Gastroesophageal sphincter (tissue), 4 donors: ENCODE data around the gene ORM2. TPM values are rescaled to one million over a fixed set of nuclear protein-coding genes. Genes with fewer than 3 reads are reported as not detected.

Experiments used
- ATAC-seq: fragments of 150-250 bp; one replicate; pipeline ENCODE4 v1.9.1; 2016; ENCODE audit warnings: mild to moderate bottlenecking, moderate library complexity
- H3K27ac ChIP-seq, 4 donors: fragments of 200-600 bp; sonication (generic) in 3 of 4; 1 replicate in 3 of 4; 2 replicates in 1 of 4; pipeline ENCODE4 v1.5.1; 2016 to 2019
- H3K27me3 ChIP-seq: fragments of 200-600 bp; sonication (generic); one replicate; pipeline ENCODE4 v1.5.1; 2019
- H3K36me3 ChIP-seq, 2 donors: fragments of 200-600 bp; sonication (generic); one replicate each; pipeline ENCODE4 v1.5.1; 2019; ENCODE audit warnings: control low read depth in 1 of 2
- H3K4me1 ChIP-seq, 3 donors: fragments of 200-600 bp; sonication (generic); 1 replicate in 2 of 3; 2 replicates in 1 of 3; pipeline ENCODE4 v1.5.1; 2016 to 2019; ENCODE audit warnings: control low read depth in 2 of 3
- H3K4me3 ChIP-seq, 2 donors: fragments of 200-600 bp; sonication (generic); one replicate each; pipeline ENCODE4 v1.5.1; 2019; ENCODE audit warnings: mild to moderate bottlenecking in 1 of 2, moderate library complexity in 1 of 2
- H3K9me3 ChIP-seq, 3 donors: fragments of 200-600 bp; sonication (generic); one replicate each; pipeline ENCODE4 v1.5.1; 2017 to 2019; ENCODE audit warnings: control low read depth in 2 of 3
- EP300 ChIP-seq: sonication (generic); formaldehyde crosslinking; IDR thresholded peaks from one replicate; pipeline ENCODE4 v1.6.1; 2017; ENCODE audit warnings: antibody characterized with exemption, mild to moderate bottlenecking
- POLR2A ChIP-seq, 2 donors: fragments of 450-650 bp; IDR thresholded peaks; one replicate each; pipeline ENCODE4 v1.6.1; 2017; ENCODE audit warnings: antibody characterized with exemption in 2 of 2, mild to moderate bottlenecking in 2 of 2, moderate library complexity in 1 of 2
- POLR2AphosphoS5 ChIP-seq: sonication (generic); formaldehyde crosslinking; IDR thresholded peaks from one replicate; pipeline ENCODE4 v1.6.1; 2017; ENCODE audit warnings: antibody characterized with exemption
- WGBS, 2 donors: methylation state at CpG; one replicate each; pipeline ENCODE4 v1.1.5; 2018; ENCODE audit warnings: low coverage in 1 of 2; 5-methylcytosine and 5-hydroxymethylcytosine counted together
- total RNA-seq, 4 donors: library from RNA; depleted of rRNA; stranded (reverse); fragments of >200 nt; gene quantifications; one replicate each; pipeline ENCODE4 v1.1.0, GENCODE V29; 2016
- TF ChIP-seq, protein P1 (sequence below), 4 experiments: fragments of 200-600 bp in 2 of 4; fragments of 450-650 bp in 2 of 4; sonication (generic) in 1 of 4; IDR thresholded peaks; one replicate each; pipeline ENCODE4 v1.5.1; 2017 to 2019; ENCODE audit warnings: antibody characterized with exemption in 4 of 4, mild to moderate bottlenecking in 2 of 4, moderate library complexity in 2 of 4

ORM2 gene
- total RNA-seq, 4 donors from 2014 or later = not detected

DNA sequence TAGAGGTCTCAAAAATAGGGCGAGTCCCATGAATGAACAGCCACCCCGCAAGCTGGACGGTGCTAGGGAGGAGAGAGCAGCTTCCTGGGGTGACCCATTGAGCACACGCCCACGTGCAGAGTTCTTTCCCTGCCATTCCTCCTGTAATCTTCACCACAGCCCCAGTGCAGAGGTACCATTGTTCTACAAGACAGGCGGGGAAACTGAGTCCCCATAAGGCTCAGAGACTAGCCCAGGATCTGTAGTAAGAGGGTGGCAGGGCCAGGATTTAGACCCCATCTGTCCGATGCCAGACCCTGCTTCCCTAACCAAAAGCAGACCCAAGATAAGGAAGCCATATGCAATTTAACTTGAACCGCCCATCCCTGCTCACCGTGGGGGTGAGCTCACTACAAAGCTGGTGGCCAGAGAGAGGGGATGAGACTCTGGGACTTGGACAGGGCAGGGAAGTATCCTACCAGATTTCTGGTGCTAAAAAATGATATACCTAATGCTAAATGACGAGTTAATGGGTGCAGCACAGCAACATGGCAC is 43.5 kb upstream of the ORM2 start:
- Histone ChIP-seq H3K9me3 (no peaks in the 10 kb centered on the region), H3K36me3 (no peaks in the 10 kb centered on the region), H3K27ac (no peak overlapping the region), H3K4me1 (no peaks in the 10 kb centered on the region), H3K27me3 (no peaks in the 10 kb centered on the region), H3K4me3 (no peak overlapping the region)
- WGBS, 2 donors = 95 to 100% methylated on average over 1 to 4 of the region's 10 CpGs
- TF ChIP-seq POLR2A (IDR thresholded peaks at IDR 0.05) (no peak), EP300 (no peak), POLR2AphosphoS5 (no peak)
- TF ChIP-seq, protein P1, sequence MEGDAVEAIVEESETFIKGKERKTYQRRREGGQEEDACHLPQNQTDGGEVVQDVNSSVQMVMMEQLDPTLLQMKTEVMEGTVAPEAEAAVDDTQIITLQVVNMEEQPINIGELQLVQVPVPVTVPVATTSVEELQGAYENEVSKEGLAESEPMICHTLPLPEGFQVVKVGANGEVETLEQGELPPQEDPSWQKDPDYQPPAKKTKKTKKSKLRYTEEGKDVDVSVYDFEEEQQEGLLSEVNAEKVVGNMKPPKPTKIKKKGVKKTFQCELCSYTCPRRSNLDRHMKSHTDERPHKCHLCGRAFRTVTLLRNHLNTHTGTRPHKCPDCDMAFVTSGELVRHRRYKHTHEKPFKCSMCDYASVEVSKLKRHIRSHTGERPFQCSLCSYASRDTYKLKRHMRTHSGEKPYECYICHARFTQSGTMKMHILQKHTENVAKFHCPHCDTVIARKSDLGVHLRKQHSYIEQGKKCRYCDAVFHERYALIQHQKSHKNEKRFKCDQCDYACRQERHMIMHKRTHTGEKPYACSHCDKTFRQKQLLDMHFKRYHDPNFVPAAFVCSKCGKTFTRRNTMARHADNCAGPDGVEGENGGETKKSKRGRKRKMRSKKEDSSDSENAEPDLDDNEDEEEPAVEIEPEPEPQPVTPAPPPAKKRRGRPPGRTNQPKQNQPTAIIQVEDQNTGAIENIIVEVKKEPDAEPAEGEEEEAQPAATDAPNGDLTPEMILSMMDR (IDR thresholded peaks at IDR 0.05) = no peak
- ATAC-seq = no peak

DNA sequence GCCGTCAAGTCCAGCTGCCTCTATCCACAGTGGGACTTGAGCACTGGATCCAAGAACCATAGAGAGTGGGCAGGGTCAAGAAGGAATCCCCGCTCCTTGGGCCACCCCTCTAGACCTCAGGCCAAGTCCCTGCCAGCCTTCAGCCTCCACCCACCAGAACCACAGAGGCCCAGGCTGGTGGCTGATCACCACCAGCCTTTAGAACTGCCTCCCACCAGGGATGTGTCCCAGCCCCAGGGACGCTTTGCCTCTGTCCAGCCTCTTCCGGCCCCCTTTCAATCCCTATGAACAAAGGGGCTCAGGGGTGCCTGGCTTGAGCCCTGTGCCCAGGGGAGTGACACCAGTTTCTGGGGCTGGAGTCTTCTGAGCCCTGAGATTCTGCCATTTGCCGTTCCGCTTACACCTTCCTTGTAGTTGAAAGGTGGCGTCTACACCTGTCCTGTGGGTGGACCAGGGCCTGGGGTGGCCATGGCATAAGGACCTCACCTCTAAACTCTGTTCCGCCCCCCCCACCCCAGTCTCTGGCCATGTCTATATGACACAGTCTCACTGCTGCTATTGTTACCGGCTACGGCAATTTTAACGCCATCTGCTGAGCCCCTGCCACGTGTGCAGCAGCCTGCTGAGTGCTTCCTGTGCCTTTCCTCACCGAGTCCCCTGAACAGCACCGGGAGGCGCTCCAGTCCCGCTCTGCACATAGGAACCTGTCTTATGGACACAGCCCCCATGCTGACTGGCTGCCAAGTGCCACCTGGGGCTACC is 42.5 kb upstream of the ORM2 start:
- Histone ChIP-seq H3K9me3 (no peaks in the 10 kb centered on the region), H3K27me3 (no peaks in the 10 kb centered on the region), H3K27ac (no peak overlapping the region), H3K4me1 (no peaks in the 10 kb centered on the region), H3K4me3 (no peak overlapping the region), H3K36me3 (peaks cover 0 to 2% of the 10 kb centered on the region in 2 donors)
- ATAC-seq = no peak
- WGBS, 2 donors = 97% methylated on average over 7 of the region's 16 CpGs; no CpG with 5 or more reads in 1 of the 2 donors
- TF ChIP-seq EP300 (no peak), POLR2AphosphoS5 (no peak), POLR2A (IDR thresholded peaks at IDR 0.05) (no peak)
- TF ChIP-seq, protein P1 (IDR thresholded peaks at IDR 0.05) = no peak

DNA sequence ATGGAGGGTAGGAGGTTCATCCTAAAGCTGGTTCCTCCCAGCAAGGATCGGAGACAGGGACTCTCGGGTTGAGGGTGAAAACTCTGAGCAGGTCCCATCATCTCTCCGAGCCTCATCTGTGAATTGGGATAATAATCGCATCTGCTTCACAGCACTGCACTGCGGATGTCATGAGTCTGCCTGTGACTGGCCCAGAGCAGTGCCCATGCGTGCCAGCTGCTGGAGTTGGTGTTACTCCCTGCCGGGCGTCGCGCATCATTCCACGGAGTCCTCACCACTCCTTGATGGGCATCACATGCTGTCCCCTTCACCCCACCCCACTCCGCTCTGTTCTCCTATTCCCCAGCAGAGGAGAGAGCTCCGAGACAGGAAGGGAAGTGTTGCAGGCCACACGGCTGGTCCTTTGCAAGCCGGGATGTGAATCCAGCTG is 41.9 kb upstream of the ORM2 start:
- Histone ChIP-seq H3K9me3 (no peaks in the 10 kb centered on the region), H3K4me1 (no peaks in the 10 kb centered on the region), H3K27me3 (no peaks in the 10 kb centered on the region), H3K27ac (no peak overlapping the region), H3K36me3 (peaks cover 0 to 7% of the 10 kb centered on the region in 2 donors), H3K4me3 (no peak overlapping the region)
- TF ChIP-seq EP300 = no peak
- TF ChIP-seq, protein P1 (IDR thresholded peaks at IDR 0.05) = no peak
- ATAC-seq = no peak
- 80 to 100% methylated on average over 1 to 2 of the region's 15 CpGs for WGBS, 2 donors

DNA sequence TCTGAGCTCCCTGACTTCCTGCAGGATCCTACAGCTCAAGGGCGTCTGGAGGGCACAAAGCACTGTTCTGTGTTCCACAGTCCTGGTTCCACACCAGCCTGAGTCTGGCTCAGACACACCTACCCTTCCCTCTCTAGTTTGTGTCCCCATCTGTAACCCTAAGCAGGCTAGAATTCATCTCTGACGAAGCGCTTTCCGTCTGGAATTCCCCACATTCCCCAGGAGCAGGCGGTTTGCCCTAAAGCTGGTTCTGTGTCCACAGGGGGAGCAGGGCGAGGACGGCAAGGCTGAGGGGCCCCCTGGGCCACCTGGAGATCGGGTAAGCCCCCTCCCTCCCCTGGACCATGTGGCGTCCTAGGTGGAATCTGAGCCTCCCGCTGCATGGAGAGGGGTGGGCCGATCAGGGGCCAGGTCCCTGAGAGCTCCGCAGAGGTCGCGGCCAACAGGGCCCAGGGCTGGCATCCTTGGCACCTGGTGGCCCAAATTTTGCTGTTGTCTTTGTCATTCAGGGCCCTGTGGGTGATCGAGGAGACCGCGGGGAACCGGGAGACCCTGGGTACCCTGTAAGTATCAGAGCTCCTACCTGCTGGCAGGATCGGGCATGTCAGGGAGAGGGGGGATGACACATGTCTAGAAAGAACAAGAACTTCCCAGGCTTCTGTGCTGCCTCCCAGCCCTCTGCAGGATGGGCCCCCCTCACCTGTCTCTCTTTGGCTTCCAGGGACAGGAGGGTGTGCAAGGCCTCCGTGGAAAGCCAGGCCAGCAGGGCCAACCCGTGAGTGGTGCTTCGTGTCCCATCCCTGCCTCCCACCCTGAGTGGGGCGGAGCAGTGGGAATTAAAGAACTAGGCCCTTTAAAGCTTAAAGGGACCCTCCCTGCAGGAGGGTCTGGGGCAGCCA is 41.2 kb upstream of the ORM2 start:
- Histone ChIP-seq H3K9me3 (no peaks in the 10 kb centered on the region), H3K4me1 (no peaks in the 10 kb centered on the region), H3K27me3 (no peaks in the 10 kb centered on the region), H3K36me3 (peaks cover 0 to 7% of the 10 kb centered on the region in 2 donors), H3K27ac (no peak overlapping the region), H3K4me3 (no peak overlapping the region)
- WGBS, 2 donors = 36% methylated on average over 6 of the region's 23 CpGs; no CpG with 5 or more reads in 1 of the 2 donors
- ATAC-seq = no peak
- TF ChIP-seq POLR2AphosphoS5 = no peak
- no peak for TF ChIP-seq POLR2A (IDR thresholded peaks at IDR 0.05)
- TF ChIP-seq, protein P1 (IDR thresholded peaks at IDR 0.05) = no peak
- TF ChIP-seq EP300 = no peak
